Left kidney (tissue), 8 donors: ENCODE results near the gene PRKG1. TPM values are rescaled to one million over a fixed set of nuclear protein-coding genes. Genes with fewer than 3 reads are reported as not detected.

ENCODE experiments used
- DNase-seq: peaks from one replicate; pipeline ENCODE4 v3.0.0-alpha.2; 2013
- long read RNA-seq, 8 donors: transcript quantifications; one replicate each; lab custom pipeline, GENCODE V29; 2026
- polyA plus RNA-seq: library from polyadenylated mRNA; unstranded; fragments of 120-200 nt; gene quantifications from one replicate; pipeline ENCODE4 v1.2.1, GENCODE V29; 2013; ENCODE audit not compliant: insufficient read length

Gene PRKG1
- 14.9 TPM for polyA plus RNA-seq
- long read RNA-seq, donor 1 = 0 reads
- long read RNA-seq, donor 2 = 0 reads
- long read RNA-seq, donor 3, partial matches to known transcripts = 0 of 1 reads
- long read RNA-seq, donor 3, other reads (novel, unspliced or antisense) = 0 of 1 reads
- long read RNA-seq, donor 4 = 0 reads
- long read RNA-seq, donor 5 = 0 reads
- long read RNA-seq, donor 6 = 0 reads
- long read RNA-seq, donor 7 = 0 reads
- long read RNA-seq, donor 8 = 0 reads

GRCh38 chr10:51074238-51075028 is at the start of gene PRKG1:
TSS of gene PRKG1 (plus strand) at chr10:51074487.
- peak; percentile 71 for DNase-seq

DNA sequence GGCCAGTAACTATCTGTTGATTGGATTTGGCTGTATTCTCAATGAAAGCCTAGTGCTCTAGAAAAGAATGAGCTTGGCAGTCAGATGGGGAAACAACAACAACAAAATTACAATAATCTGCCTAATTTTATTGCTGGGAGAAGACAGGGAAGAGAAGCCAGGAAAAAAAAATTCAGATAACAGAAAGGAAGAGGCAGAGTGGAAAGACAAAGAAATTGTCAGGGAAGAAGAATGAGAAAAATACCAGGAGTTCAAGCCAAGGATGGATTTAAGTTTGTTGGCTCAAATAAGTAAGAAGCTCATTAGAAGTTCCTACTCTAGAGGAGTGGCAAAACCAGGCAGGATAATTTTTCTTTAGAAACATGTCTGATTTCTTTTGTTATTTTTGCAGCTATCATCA is 45.9 kb upstream of the PRKG1 start:
- no peak for DNase-seq

- no peak for DNase-seq
These were observed 45.1 kb upstream of the PRKG1 start for GRCh38 chr10:51029172-51029641.

- no peak for DNase-seq
These were observed 43.8 kb upstream of the PRKG1 start for GRCh38 chr10:51030480-51030879.

DNA sequence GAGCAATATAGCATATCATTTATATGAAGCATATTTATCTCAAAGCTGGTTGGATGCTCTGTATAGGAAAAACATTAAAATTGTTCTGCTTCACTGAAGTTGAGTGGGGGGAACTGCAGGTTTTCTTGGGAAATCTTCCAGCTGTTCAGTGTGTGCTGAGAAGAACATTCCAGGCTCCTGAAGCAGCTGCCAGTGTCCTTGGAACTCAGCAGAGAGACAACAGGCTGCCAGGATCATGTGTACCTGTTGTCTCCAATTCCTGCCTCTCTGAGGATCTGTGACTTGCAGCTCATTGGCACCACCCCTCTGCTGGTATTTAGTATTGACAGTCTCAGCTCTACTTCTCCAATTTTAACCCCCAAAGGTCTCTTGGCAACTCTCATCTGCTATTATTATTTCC is 42.3 kb upstream of the PRKG1 start:
- no peak for DNase-seq

DNA sequence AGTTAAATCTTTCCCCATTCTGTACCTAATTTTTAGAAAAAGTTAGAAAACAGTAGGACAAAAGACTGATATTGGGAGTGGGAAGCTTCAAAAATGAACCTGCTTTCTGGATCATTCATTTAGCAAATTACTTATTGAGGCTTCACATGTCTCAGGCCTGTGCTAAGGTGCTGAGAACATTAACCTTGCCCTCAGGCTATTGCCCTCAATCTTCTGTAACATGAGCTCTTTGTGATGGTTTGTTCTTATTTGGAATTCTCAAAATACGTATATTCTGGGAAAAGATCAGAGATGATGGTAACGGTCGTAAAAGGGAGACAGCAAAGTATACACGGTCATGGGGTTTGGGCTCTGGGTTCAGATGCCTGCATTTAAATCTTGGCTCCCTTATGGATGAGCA is 39.5 kb upstream of the PRKG1 start:
- no peak for DNase-seq

DNA sequence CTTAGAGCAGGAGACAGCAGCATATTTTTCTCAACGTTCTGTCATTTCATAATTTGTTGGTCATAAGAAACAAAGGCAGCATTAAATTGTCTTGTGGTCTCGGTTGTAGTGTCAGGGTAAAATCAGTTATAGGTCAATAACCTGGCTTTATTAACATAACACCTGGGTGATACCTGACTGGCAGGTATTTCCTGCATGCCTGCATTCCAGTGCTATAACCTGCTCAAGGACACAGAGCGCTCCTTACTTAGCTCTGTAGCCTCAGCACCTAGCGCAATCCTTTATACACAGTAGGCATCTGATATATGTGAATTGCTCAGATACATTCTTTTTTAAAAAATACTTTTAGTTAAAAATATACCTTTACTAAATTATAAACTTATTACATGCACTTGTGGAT is 38.9 kb upstream of the PRKG1 start:
- no peak for DNase-seq

DNA sequence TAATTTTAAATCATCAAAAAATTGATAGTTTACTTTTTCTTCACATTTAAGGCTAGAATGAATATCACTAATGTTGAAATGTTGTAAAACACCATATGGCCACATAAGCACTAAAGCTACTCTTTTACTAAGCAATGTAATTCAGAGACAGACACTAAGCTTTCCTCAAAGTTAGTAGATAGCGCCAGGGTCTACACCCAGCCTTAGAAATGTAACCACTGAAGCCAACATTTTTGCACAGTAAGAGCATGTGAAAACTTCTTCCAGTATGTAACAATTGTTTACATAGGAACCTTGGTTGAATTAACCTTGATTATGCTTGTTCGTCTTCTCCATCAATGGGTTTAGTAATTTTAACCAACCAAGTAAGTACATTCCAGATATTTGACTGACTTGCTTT is 28.4 kb upstream of the PRKG1 start:
- no peak for DNase-seq

- no peak for DNase-seq
These were observed 27.6 kb upstream of the PRKG1 start for GRCh38 chr10:51046654-51047053.

DNA sequence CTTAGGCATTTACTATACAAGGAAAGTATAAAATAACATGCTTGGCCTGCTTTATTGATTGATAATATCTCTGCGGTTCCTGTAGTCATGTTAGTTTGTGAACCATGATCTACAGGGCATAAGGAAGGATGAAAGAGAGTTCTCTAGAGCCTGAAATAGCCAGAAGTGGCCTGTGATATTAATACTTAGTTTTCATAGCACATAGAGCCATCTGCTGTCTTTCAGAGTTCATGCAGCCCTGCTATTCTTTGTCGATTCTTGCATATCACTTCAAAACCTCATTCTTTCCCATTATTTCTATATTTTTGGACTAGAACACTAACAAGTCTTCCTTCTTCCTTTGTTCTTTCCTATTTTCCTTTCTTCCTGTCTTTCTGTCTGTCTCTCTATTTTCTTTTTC is 26.4 kb upstream of the PRKG1 start:
- DNase-seq = no peak

- no peak for DNase-seq
These were observed 25.5 kb upstream of the PRKG1 start for GRCh38 chr10:51048792-51049191.

- DNase-seq = no peak
These were observed 22.1 kb upstream of the PRKG1 start for GRCh38 chr10:51052163-51052562.

GRCh38 chr10:51057925-51058324 is 16.4 kb upstream of the PRKG1 start:
- DNase-seq = no peak

DNA sequence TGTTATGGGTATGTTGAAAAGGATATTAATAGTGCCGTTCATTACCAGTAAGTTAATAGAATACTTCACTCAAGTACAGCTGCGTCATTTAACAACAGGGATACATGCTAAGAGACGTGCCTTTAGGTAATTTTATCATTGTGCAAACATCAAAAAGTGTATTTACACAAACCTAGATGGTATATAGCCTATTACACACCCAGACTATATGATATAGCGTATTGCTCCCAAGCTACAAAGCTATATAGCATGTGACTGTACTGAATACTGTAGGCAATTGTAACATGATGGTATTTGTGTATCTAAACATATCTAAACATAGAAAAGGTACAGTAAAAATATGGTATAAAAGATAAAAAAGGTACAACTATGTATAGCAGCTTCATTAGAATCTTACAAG is 11.1 kb upstream of the PRKG1 start:
- DNase-seq = no peak

DNA sequence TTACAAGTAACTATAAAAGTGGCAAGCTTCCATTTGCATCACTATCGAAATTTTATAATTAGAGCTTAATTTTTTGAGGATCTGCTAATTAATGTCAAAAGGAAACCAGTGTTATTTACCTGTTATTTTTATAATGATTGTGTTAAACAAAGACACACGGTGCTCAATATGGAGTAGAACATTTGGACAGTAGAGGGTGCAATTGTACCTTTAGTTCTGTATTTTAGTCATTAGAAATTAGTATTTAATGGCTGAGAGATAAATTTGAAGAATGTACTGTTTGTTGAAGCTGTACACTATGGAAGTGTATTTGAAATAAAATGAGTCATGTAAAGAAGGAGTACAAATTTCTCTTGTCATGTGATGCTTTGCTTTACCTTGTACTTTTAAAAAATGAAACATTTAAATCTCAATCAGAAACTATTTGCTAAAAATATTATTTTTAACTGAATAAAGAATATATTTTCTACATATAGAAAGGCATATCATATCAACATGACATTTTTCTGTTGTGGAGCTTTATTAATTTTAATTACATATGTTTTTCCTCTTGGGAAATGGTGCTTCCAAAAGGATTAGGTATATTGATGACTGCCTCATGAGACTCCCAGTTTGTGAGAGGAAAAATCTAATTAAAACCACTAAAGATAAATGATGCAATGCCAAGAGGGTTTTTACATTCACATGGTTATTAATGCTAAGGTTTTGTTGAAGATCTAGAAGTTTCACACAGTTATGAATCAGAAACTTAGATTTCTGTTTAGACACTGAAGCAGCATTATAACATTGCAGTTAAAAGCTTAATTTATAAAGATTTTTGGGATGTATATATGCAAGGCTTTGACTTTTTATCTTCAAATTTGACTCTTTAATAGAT is 10.4 kb upstream of the PRKG1 start:
- DNase-seq = peak; percentile 45

DNA sequence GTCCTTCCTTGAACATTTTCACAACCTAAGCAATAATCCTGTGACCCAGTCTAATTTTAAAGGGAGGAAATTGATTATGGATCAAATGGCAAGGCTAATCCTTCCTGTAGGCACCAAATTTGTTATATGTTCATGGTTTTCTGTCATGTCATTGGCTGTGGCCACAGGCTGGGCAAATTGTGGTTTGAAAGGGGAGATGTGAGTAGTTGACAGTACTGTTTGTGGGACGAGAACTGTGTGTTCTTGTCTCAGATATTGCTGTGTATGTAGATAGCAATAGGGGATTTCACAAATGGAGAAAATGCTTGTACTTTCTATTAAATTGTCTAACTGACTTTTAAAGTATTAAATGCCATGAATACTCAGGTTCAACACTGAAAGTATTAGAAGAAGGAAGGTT is 8.1 kb upstream of the PRKG1 start:
- DNase-seq = no peak

- no peak for DNase-seq
These were observed 2.1 kb upstream of the PRKG1 start for GRCh38 chr10:51072210-51072609.

DNA sequence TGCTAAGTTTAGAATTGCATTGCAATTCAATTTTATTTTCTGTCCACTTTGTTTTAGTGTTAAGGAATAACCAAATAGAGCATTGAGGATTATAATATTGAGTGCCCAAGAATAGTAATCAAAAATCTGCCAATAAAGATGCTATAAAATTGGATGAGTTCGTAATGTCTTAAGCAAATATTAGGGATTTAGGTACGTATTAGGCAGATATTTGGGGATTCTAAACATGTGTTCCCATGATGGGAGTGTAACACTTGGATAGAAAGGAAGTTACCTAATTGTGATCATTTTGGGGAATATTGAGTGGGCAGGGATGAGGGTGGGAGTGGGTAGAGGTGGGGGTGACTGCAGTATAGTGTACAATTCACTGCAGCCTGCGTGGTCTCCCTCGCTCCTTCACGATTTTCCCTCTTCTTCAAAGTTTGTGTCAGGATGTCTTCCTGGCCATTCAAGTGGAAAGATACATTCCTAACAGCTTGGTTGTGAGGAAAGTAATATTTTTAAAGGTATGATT is 1.3 kb upstream of the PRKG1 start:
- no peak for DNase-seq

GRCh38 chr10:51073453-51074237 is 642 bp upstream of the PRKG1 start:
- DNase-seq = peak; percentile 54

DNA sequence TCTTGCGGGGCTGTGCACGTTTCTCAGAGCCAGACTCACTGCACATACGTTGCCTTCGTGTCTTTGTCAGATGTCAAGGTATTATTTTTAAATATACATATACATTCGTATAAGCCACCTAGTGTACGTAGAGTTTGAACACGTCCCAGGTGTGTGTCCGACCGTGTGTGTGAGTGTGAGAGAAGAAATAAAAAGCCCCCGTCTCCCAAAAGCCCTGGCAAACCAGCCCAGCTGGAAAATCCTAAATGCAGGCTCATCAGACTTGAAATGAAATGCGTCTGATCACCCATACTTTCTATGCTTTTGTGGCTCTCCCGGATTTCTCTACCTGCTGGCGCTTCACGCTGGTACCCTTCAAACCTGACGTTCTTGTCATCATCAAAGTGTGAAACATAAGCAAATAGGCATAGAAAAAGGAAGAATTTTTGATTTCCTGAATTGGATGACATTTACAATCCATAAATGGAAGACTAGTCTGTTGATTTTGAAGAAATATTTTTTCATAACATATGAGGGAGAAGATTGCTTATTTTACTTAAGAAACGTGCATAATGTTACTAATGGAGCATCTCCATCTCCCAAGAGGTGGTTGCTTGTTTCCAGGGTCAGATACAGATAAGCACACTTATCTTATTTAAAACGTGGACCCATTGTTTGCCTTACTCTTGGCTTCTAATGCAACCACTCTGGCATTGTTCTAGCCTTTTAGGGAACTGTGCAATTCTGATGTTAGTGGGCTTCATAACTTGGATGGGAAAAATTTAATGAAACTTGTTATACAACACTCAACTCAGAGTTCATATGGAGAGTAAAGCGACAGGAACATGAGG is 971 bp downstream of the PRKG1 start:
- DNase-seq = no peak

- no peak for DNase-seq
These were observed 1.6 kb downstream of the PRKG1 start for GRCh38 chr10:51075873-51076229.
